ENCODE results near the gene FANK1.

DNA sequence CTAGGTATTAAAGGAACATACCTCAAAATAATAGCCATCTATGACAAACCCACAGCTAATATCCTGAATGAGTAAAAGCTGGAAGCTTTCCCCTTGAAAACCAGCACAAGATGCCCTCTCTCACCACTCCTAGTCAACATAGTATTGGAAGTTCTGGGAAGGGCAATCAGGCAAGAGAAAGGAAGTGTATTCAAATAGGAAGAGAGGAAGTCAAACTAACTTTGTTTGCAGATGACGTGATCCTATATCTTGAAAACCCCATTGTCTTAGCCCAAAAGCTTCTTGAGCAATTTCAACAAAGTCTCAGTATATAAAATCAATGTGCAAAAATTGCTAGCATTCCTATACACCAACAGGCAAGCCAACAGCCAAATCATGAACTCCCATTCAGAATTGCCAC lies 131.3 kb downstream of the FANK1 start:
- TF ChIP-seq TCF4 (CRISPR knock-in tag; IDR thresholded peaks at IDR 0.05; ENCODE audit: borderline replicate concordance) (no peak), ESRRG (CRISPR knock-in tag; IDR thresholded peaks at IDR 0.05) (no peak), ZFP3 (CRISPR knock-in tag; IDR thresholded peaks at IDR 0.05) (no peak), ZNF70 (CRISPR knock-in tag; IDR thresholded peaks at IDR 0.05) (no peak), ISL1 (CRISPR knock-in tag; IDR thresholded peaks at IDR 0.05) (no peak), ARNTL (CRISPR knock-in tag; IDR thresholded peaks at IDR 0.05; ENCODE audit: borderline replicate concordance, low read depth) (no peak), ZC3H10 (CRISPR knock-in tag; IDR thresholded peaks at IDR 0.05) (no peak), CREB5 (CRISPR knock-in tag; IDR thresholded peaks at IDR 0.05; ENCODE audit: low read depth) (no peak), ZFP30 (CRISPR knock-in tag; IDR thresholded peaks at IDR 0.05) (no peak)
- TF ChIP-seq, protein P1, sequence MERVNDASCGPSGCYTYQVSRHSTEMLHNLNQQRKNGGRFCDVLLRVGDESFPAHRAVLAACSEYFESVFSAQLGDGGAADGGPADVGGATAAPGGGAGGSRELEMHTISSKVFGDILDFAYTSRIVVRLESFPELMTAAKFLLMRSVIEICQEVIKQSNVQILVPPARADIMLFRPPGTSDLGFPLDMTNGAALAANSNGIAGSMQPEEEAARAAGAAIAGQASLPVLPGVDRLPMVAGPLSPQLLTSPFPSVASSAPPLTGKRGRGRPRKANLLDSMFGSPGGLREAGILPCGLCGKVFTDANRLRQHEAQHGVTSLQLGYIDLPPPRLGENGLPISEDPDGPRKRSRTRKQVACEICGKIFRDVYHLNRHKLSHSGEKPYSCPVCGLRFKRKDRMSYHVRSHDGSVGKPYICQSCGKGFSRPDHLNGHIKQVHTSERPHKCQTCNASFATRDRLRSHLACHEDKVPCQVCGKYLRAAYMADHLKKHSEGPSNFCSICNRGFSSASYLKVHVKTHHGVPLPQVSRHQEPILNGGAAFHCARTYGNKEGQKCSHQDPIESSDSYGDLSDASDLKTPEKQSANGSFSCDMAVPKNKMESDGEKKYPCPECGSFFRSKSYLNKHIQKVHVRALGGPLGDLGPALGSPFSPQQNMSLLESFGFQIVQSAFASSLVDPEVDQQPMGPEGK (CRISPR knock-in tag; IDR thresholded peaks at IDR 0.05; ENCODE audit: borderline replicate concordance), result no peak
- TF ChIP-seq, protein P2, sequence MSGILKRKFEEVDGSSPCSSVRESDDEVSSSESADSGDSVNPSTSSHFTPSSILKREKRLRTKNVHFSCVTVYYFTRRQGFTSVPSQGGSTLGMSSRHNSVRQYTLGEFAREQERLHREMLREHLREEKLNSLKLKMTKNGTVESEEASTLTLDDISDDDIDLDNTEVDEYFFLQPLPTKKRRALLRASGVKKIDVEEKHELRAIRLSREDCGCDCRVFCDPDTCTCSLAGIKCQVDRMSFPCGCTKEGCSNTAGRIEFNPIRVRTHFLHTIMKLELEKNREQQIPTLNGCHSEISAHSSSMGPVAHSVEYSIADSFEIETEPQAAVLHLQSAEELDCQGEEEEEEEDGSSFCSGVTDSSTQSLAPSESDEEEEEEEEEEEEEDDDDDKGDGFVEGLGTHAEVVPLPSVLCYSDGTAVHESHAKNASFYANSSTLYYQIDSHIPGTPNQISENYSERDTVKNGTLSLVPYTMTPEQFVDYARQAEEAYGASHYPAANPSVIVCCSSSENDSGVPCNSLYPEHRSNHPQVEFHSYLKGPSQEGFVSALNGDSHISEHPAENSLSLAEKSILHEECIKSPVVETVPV (CRISPR knock-in tag; IDR thresholded peaks at IDR 0.05), result no peak
- TF ChIP-seq, protein P3, sequence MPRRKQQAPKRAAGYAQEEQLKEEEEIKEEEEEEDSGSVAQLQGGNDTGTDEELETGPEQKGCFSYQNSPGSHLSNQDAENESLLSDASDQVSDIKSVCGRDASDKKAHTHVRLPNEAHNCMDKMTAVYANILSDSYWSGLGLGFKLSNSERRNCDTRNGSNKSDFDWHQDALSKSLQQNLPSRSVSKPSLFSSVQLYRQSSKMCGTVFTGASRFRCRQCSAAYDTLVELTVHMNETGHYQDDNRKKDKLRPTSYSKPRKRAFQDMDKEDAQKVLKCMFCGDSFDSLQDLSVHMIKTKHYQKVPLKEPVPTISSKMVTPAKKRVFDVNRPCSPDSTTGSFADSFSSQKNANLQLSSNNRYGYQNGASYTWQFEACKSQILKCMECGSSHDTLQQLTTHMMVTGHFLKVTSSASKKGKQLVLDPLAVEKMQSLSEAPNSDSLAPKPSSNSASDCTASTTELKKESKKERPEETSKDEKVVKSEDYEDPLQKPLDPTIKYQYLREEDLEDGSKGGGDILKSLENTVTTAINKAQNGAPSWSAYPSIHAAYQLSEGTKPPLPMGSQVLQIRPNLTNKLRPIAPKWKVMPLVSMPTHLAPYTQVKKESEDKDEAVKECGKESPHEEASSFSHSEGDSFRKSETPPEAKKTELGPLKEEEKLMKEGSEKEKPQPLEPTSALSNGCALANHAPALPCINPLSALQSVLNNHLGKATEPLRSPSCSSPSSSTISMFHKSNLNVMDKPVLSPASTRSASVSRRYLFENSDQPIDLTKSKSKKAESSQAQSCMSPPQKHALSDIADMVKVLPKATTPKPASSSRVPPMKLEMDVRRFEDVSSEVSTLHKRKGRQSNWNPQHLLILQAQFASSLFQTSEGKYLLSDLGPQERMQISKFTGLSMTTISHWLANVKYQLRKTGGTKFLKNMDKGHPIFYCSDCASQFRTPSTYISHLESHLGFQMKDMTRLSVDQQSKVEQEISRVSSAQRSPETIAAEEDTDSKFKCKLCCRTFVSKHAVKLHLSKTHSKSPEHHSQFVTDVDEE (CRISPR knock-in tag; IDR thresholded peaks at IDR 0.05), result no peak

All from SK-N-SH treated with all-trans-retinoic acid at 6 μM for 48 hours (cell line).